ENCODE measurements around the gene PLCG2.
A peak's percentile ranks its signal among the peaks of the same experiment; 100 is the strongest.

Gene PLCG2

DNA sequence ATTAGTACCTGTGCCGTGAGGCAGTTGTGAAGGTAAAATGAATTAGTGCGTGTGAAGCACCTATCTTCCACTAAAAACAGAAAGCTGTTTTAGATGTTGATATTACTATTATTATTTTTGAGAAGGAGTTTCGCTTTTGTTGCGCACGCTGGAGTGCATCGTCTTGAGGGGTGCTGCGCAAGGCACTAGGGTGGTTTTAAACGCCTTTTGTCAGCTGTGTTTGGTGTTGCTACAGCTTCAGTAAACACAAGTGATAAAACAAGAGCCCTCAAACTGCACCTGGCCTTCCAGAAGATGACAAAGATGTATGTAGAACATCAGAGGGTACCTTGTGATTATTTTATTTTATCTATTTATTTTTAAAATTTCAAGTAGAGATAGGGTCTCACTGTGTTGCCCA lies 38.2 kb downstream of the PLCG2 start:
- peak in 1 of 2 donors; percentile 20 for ATAC-seq

DNA sequence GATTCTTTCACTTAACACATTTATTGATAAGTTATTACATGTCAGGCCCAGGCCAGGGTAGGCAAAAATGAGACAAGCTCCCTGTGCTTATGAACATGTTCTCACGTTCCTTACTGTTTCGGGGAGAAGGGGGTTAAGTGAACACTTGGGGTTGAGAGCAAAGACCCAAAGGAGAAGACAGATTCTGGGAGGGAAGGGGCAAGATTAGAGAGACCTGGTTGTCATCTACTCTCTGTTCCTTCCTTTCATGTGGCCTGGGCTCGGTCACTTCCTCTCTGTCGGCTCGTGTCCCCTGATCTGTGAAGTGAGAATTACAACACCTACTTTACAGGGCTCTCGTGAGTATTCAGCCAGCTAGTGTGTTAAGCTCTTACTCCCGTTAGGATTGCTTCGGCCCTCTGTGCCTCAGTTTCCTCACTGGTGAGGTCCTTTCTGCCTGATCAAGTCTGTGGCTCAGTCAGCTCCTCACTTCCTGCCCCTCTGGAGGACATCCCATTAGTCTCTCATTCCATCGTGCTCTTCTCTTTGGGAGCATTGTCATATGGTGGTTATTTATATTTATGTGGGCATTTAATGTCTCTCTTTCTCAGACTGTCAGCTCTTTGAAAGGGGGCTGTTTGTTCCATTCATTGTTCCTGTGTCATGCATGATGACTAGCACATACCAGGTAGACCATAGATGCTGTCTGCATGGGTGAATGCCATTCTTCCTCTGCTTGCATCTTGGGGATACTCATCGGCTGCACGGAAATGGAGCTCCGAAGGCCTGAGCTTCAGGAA lies 38.9 kb downstream of the PLCG2 start:
- peak; percentile 45 to 48 for ATAC-seq

- no peak for ATAC-seq
These were observed 39.4 kb downstream of the PLCG2 start for GRCh38 chr16:81818568-81818896.

DNA sequence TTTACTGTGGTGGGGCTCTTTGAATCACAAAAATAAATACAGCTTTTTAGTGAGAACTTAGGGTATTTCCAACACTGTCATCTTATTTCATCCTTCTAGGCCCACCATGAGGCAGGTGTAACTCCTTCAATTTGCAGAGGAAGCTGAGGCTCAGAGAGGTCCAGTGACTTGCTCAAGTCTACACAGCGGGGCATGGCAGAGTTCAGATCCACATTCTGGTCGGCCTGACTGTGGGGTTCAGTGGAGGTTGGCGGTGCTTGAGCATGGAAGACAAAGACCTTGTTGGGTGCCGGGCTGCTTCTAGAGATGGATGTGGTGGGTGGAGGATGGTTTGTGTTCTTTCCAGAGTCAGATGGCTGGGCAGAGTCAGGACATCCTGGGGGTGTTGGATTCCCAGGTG lies 39.8 kb downstream of the PLCG2 start:
- ATAC-seq = no peak

GRCh38 chr16:81821436-81822128 lies 42.5 kb downstream of the PLCG2 start:
- no peak for ATAC-seq

DNA sequence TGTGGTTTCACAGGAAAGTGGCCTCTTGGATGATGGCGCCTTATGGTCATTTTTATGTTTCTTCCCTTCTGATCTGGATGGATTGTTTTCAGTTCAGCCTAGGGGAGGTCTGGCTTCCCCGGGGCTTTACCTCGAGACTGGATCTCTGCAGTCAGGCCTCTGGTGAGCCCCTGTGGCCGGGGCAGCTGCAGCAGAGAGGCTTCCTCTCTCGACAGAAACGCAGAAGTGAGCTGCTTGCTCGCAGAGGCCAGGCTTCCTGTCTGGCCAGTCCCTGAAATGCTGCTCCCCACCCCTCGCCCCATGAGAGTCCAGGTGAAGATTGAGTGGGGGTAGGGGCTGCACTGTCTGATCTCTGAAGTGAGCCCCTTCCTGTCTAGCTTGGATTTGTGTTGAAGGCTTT lies 44.0 kb downstream of the PLCG2 start:
- peak in 1 of 2 donors; percentile 33 for ATAC-seq

- no peak for ATAC-seq
These were observed 44.6 kb downstream of the PLCG2 start for GRCh38 chr16:81823734-81824133.

DNA sequence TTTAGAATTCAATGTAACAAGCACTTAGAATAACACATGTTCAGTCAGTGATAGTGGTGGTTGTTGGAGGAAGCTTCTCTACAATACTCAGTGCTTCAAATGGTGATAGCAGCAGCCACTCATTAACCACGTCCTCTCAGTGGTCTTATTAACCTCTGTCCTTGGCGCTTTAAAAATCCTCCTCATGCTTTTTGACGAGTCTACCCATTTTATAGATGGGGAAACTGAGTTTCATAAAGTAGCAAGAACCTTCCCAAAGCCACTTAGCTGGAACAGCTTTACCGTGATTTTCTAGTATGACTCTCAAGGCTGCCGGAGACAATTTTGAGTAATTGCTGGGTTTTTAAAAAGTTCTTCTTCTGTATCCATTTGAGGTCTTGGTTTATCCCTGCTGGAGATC lies 47.4 kb downstream of the PLCG2 start:
- no peak for ATAC-seq

GRCh38 chr16:81830845-81831540 lies 51.9 kb downstream of the PLCG2 start:
- ATAC-seq = no peak

DNA sequence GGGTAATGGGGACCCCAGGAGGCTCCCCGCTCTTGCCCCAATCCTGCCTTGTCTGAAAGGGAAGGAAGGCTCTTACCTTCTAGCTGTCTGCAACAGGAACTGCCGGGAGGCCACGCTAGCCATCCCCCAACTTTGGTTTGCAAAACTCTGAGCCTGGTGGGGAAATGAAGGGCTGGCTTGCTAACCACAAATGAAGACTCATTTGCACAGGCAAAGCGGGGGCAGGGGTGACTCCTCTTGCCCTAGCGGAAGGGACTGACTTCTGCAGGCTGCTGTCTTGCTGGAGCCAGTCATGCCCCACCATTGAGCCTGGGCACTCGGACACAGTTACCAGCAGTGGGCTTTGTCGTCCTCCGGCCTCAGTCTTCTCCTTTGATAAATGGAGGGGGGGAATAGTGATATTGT lies 52.6 kb downstream of the PLCG2 start:
- ATAC-seq = peak; percentile 36 to 63

- no peak for ATAC-seq
These were observed 53.9 kb downstream of the PLCG2 start for GRCh38 chr16:81832801-81833547.

DNA sequence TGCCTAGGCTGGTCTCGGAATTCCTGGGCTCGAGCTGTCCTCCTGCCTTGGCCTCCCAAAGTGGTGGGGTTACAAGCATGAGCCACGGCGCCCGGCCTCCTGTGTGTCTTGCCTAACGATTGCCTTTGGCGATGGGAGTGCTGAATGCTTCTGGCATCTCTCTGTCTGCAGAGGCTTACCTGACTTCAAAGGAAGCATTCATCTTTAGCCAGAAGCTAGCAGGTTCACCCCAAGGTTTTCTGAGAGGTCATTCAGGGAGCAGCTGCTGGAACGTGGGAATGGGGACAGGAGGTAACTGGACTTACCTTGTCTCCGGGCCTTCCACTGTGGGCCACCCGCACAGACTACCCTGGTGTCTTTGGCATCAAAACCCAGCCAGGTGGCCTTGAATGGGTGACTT lies 54.7 kb downstream of the PLCG2 start:
- ATAC-seq = no peak

- no peak for ATAC-seq
These were observed 55.8 kb downstream of the PLCG2 start for GRCh38 chr16:81834868-81835267.

GRCh38 chr16:81836279-81837054 lies 57.4 kb downstream of the PLCG2 start:
- peak; percentile 12 to 33 for ATAC-seq

DNA sequence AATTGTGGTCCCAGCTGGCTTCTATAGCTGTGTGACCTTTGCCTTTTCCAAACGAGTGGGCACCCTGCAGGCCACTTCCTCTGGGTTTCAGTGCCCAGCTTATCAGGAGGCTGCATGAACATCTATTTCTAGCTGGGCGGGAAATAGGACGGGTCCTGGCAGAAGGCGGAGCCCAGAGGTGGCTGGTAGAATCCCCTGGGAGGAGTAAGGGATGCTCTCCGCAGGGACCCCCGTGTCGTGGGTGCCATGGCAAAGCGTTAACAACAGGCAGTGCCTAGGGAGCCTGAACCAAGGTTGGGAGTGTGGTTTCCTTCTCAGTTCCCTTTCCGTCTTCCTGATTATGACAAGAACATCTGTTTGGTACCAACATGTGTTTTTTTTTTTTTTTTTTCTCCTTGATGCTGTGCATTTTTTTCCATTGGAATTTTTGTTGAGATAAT lies 58.2 kb downstream of the PLCG2 start:
- no peak for ATAC-seq

GRCh38 chr16:81838794-81839193 lies 59.7 kb downstream of the PLCG2 start:
- ATAC-seq = no peak

GRCh38 chr16:81841722-81842121 lies 62.6 kb downstream of the PLCG2 start:
- ATAC-seq = peak in 1 of 2 donors; percentile 49

DNA sequence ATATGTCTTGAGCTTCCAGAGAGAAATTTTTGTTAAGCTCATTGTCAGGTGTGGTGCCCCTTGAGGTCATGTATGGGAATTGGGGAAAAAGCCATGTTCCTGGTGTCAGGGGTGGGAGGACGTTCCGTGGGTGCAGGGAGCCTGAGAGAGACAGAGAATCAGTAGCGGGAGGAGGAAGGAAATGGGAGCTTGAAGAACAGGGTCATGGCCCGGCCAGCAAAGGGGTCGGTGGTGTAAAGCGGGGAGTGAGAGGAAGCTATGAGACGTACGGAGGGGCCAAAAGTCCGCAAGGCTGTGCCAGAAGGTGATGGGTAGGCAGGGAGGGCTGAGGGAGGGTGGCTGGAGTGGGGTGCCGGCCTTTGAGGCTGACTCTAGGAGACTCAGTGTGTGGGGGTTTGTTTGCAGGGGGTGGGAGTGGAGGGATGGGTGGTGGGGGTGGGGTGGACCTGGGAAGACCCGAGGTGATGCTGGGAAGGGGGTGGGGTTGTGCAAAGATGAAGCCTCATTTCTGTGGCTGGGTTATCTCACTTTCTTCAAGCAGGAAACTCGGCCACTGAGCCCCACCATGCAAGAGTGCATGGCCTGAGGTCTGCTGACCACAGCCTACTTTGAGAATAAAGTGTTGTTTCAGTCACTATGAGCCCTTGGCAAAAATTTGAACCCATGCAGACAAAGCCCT lies 63.6 kb downstream of the PLCG2 start:
- no peak for ATAC-seq

DNA sequence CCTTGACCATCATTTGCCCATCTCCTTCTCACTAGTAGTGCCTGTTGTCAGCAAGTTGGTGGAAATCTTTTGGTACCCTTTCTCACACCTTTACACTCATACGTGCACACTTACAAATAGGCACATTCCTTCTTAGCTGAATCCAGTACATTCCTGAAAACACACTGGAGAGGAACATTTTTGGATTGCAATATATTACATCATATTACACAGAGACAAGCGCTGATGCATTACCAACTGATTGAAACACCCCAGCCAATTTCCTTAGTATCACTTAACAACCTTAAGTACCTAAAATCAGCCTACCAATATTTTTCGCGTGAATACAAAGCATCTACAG lies 64.1 kb downstream of the PLCG2 start:
- no peak for ATAC-seq

GRCh38 chr16:81843683-81844082 lies 64.6 kb downstream of the PLCG2 start:
- ATAC-seq = no peak

- no peak for ATAC-seq
These were observed 67.0 kb downstream of the PLCG2 start for GRCh38 chr16:81846105-81846504.
